Endothelial cell of umbilical vein (primary cell): Measurements from ENCODE around the gene RASA2.

Experiments
- CTCF ChIP-seq, 2 donors: IDR thresholded peaks; 1 replicate in 1 of 2; 2 replicates in 1 of 2; pipeline ENCODE4 v1.5.1; 2011; ENCODE audit warnings: low read length in 2 of 2, mild to moderate bottlenecking in 2 of 2, moderate library complexity in 2 of 2, control low read depth in 1 of 2, inconsistent platforms in 1 of 2, low read depth in 1 of 2; ENCODE audit not compliant: insufficient read depth in 1 of 2; ENCODE audit errors: extremely low read depth in 1 of 2
- EZH2 ChIP-seq: IDR thresholded peaks from 2 replicates; pipeline ENCODE4 v1.6.1; 2012; ENCODE audit warnings: borderline replicate concordance, low read depth, mild to moderate bottlenecking, moderate library complexity, low read length, inconsistent platforms; ENCODE audit not compliant: severe bottlenecking
- FOS ChIP-seq: IDR thresholded peaks from 2 replicates; pipeline ENCODE4 v1.6.1; 2011; ENCODE audit warnings: mild to moderate bottlenecking, low read length, moderate library complexity, borderline replicate concordance; ENCODE audit not compliant: insufficient read depth
- GATA2 ChIP-seq: IDR thresholded peaks from 2 replicates; pipeline ENCODE4 v1.7.0; 2011; ENCODE audit warnings: low read depth, mild to moderate bottlenecking, moderate library complexity, mixed read lengths, low read length; ENCODE audit not compliant: insufficient read length, insufficient read depth
- JUN ChIP-seq: IDR thresholded peaks from 2 replicates; pipeline ENCODE4 v1.6.1; 2011; ENCODE audit warnings: borderline replicate concordance, low read depth; ENCODE audit not compliant: insufficient read length, insufficient read depth
- MAX ChIP-seq: IDR thresholded peaks from 2 replicates; pipeline ENCODE4 v1.6.1; 2011; ENCODE audit not compliant: insufficient read depth, insufficient read length
- MYC ChIP-seq: IDR thresholded peaks from one replicate; pipeline ENCODE4 v1.6.1; 2011; ENCODE audit warnings: mild to moderate bottlenecking, low read depth, low read length
- POLR2A ChIP-seq: IDR thresholded peaks from 2 replicates; pipeline ENCODE4 v1.6.1; 2012; ENCODE audit warnings: low read depth, mild to moderate bottlenecking, control low read depth, low read length
- POLR2AphosphoS5 ChIP-seq: IDR thresholded peaks from 2 replicates; pipeline ENCODE4 v1.6.1; 2012; ENCODE audit warnings: low read depth, mild to moderate bottlenecking, control low read depth, low read length, moderate library complexity; ENCODE audit not compliant: insufficient read depth

- TF ChIP-seq EZH2 = no peak
- TF ChIP-seq CTCF (IDR thresholded peaks at IDR 0.05; ENCODE audit: extremely low read depth in 1 of 2, insufficient read depth in 1 of 2, low read depth in 1 of 2, low read length in 2 of 2) = no peak
- no peak for TF ChIP-seq POLR2A
- TF ChIP-seq FOS = no peak
- no peak for TF ChIP-seq POLR2AphosphoS5
- no peak for TF ChIP-seq MAX
- TF ChIP-seq JUN = no peak
- no peak for TF ChIP-seq MYC
- TF ChIP-seq GATA2 = no peak
Measured at GRCh38 chr3:141456301-141456625, 30.6 kb upstream of the RASA2 start.
